Lower leg skin (tissue), 3 donors: ENCODE results near the gene PSMD6.

ENCODE experiments used
- POLR2A ChIP-seq, 2 donors: fragments of 450-650 bp; IDR thresholded peaks; one replicate each; pipeline ENCODE4 v1.6.1; 2016 to 2017; ENCODE audit warnings: antibody characterized with exemption in 2 of 2, mild to moderate bottlenecking in 1 of 2, moderate library complexity in 1 of 2
- TF ChIP-seq, protein P1 (sequence below), 3 donors: fragments of 450-650 bp; IDR thresholded peaks; one replicate each; pipeline ENCODE4 v1.5.1; 2016; ENCODE audit warnings: antibody characterized with exemption in 3 of 3, mild to moderate bottlenecking in 3 of 3, moderate library complexity in 2 of 3

DNA sequence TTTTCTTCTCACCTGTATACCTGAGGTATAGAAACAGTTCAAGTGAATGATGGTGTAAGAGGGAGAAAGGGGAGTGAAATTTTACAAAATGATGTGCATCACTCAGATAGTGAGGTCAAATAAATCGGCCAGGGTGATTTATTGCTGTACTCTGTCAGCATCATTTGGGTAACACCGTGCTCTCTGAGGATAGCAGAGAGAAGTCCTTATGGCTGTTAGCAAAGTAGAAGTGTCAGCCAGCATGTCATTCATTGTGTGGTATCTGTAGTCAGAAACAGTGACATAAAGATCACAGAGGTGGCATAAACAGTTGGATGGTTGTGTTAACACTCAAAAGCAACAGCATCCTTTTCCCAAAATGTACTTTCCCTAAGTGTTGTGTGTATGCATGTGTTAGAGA is 53.4 kb downstream of the PSMD6 start:
- TF ChIP-seq, protein P1, sequence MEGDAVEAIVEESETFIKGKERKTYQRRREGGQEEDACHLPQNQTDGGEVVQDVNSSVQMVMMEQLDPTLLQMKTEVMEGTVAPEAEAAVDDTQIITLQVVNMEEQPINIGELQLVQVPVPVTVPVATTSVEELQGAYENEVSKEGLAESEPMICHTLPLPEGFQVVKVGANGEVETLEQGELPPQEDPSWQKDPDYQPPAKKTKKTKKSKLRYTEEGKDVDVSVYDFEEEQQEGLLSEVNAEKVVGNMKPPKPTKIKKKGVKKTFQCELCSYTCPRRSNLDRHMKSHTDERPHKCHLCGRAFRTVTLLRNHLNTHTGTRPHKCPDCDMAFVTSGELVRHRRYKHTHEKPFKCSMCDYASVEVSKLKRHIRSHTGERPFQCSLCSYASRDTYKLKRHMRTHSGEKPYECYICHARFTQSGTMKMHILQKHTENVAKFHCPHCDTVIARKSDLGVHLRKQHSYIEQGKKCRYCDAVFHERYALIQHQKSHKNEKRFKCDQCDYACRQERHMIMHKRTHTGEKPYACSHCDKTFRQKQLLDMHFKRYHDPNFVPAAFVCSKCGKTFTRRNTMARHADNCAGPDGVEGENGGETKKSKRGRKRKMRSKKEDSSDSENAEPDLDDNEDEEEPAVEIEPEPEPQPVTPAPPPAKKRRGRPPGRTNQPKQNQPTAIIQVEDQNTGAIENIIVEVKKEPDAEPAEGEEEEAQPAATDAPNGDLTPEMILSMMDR (IDR thresholded peaks at IDR 0.05) = no peak
- no peak for TF ChIP-seq POLR2A (IDR thresholded peaks at IDR 0.05)
